PFSK-1 (cell line): Measurements from ENCODE around the gene TAT.

Source experiments
- FOXP2 ChIP-seq: optimal IDR thresholded peaks from 2 replicates; pipeline ENCODE3; 2011; ENCODE audit warnings: borderline replicate concordance, control low read depth, inconsistent platforms; ENCODE audit not compliant: insufficient read depth; ENCODE audit errors: extremely low read length, extremely low read depth
- POLR2AphosphoS5 ChIP-seq: IDR thresholded peaks from 2 replicates; pipeline ENCODE4 v1.6.1; 2012; ENCODE audit warnings: low read depth, mild to moderate bottlenecking, control low read depth, low read length, moderate library complexity
- SIN3A ChIP-seq: IDR thresholded peaks from 2 replicates; pipeline ENCODE4 v1.6.1; 2012; ENCODE audit warnings: mild to moderate bottlenecking, low read length, moderate library complexity, borderline replicate concordance; ENCODE audit not compliant: insufficient read depth
- TAF1 ChIP-seq: IDR thresholded peaks from 2 replicates; pipeline ENCODE4 v1.6.1; 2012; ENCODE audit warnings: low read length, control low read depth, borderline replicate concordance; ENCODE audit not compliant: insufficient read depth
- TF ChIP-seq, protein P1 (sequence below), 2 experiments: IDR thresholded peaks; 2 replicates each; pipeline versions ENCODE4 v1.6.1 to v1.8.0; 2011 to 2012; ENCODE audit warnings: low read depth in 2 of 2, low read length in 2 of 2, control low read depth in 1 of 2, inconsistent platforms in 1 of 2, mild to moderate bottlenecking in 1 of 2, moderate library complexity in 1 of 2; ENCODE audit not compliant: insufficient read depth in 1 of 2

Gene TAT

DNA sequence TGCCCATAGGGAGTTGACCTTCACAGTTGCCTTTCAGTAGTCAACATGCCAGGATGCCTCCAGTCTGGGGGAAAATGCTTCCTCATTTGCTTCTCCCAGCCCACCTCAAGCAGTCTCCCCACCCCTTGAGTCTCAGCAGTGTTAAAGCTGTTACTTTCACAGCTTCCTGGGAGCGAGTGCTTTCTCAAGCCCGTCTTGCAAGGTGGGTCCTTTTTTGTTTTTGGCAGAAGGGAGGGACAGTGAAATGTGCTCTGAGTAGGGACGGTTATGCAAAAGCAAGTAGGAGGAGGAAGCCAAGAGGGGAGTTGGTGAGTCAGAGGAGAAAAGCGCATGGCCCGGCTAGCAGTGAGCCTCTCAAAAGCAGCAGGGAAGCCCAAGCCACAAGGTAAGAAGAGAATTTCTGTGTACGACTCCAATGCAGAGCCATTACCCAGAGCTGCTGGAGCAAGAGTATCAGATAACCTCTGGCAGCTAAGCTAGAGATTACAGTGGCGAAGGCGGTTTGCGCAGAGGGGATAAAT, 50.7 kb downstream of the TAT start, which contains the start of gene CHST4:
TSS of gene CHST4 (plus strand) at position 316 of the 521 bp plus-strand sequence. CDS start 10,252 bp downstream, outside the sequence.
- TF ChIP-seq, protein P1, sequence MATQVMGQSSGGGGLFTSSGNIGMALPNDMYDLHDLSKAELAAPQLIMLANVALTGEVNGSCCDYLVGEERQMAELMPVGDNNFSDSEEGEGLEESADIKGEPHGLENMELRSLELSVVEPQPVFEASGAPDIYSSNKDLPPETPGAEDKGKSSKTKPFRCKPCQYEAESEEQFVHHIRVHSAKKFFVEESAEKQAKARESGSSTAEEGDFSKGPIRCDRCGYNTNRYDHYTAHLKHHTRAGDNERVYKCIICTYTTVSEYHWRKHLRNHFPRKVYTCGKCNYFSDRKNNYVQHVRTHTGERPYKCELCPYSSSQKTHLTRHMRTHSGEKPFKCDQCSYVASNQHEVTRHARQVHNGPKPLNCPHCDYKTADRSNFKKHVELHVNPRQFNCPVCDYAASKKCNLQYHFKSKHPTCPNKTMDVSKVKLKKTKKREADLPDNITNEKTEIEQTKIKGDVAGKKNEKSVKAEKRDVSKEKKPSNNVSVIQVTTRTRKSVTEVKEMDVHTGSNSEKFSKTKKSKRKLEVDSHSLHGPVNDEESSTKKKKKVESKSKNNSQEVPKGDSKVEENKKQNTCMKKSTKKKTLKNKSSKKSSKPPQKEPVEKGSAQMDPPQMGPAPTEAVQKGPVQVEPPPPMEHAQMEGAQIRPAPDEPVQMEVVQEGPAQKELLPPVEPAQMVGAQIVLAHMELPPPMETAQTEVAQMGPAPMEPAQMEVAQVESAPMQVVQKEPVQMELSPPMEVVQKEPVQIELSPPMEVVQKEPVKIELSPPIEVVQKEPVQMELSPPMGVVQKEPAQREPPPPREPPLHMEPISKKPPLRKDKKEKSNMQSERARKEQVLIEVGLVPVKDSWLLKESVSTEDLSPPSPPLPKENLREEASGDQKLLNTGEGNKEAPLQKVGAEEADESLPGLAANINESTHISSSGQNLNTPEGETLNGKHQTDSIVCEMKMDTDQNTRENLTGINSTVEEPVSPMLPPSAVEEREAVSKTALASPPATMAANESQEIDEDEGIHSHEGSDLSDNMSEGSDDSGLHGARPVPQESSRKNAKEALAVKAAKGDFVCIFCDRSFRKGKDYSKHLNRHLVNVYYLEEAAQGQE (IDR thresholded peaks at IDR 0.05; ENCODE audit: insufficient read depth in 1 of 2, low read depth in 2 of 2, low read length in 2 of 2) = no peak

DNA sequence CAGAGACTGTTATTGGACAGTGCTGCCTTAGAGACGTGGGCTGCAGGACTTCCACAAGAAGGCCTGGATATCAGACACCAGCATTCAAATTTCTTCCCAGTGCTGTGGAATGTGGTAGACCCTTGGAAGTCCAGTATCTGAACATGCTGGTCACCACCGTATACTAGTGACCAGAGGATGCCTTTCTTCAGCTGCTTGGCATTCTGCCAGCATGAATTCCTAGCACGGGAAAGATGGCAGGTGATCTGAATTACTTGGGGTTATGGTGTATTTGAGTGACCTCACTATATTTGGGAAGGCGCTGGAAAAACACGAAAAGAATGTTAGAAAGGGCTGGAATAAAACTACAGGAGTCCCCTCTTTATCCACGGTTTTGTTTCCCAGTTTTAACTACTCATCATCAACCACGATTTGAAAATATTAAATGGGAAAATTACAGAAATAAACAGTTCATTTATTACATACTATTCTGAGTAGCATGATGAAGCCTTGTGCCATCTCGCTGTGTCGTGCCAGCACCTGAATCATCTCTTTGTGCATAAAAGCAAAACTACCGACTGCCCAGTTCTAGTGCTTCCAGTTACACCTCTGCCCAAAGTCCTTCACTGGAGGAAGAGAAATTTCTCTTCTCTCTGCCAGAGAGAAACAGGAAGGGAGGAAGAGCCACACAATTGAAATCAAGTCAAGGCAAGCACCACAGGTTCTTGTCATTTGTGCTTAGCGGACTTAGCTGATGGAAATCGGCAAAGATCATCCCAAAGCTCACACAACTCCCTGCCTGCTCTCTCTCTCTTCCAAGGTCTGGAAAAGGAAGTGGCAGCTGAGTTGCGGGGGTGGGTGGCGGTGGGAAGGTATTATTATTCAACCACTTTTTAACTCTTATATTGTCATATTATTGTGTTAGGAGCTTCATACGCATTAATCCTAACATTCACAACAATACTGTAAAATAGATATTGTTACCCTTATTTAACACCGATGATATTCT, 52.0 kb downstream of the TAT start:
- TF ChIP-seq POLR2AphosphoS5 (no peak), TAF1 (no peak), SIN3A (no peak), FOXP2 (no peak)
- TF ChIP-seq, protein P1 (IDR thresholded peaks at IDR 0.05; ENCODE audit: insufficient read depth in 1 of 2, low read depth in 2 of 2, low read length in 2 of 2) = no peak

DNA sequence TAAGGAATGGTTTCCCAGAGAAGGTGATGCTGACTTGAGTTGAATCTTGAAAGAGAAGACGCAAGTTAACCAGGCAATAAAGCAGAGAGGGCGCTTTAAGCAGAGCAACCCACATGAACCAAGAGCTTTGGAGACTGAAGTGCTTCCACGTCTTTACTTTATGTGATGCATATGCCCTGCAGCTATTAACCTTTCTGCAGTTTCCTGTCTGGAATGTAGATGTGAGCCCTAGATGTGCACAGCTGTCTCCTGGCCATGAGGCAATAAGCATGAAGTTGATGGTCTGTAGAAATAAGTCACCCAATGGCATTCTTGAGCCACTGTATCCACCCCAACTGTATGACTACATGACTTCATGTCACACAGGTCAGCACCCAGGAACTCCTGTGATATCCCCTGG, 56.3 kb downstream of the TAT start:
- TF ChIP-seq FOXP2 (no peak), SIN3A (no peak), TAF1 (no peak), POLR2AphosphoS5 (no peak)
- TF ChIP-seq, protein P1 (IDR thresholded peaks at IDR 0.05; ENCODE audit: insufficient read depth in 1 of 2, low read depth in 2 of 2, low read length in 2 of 2) = no peak
